ENCODE measurements around the gene TRIM71.

DNA sequence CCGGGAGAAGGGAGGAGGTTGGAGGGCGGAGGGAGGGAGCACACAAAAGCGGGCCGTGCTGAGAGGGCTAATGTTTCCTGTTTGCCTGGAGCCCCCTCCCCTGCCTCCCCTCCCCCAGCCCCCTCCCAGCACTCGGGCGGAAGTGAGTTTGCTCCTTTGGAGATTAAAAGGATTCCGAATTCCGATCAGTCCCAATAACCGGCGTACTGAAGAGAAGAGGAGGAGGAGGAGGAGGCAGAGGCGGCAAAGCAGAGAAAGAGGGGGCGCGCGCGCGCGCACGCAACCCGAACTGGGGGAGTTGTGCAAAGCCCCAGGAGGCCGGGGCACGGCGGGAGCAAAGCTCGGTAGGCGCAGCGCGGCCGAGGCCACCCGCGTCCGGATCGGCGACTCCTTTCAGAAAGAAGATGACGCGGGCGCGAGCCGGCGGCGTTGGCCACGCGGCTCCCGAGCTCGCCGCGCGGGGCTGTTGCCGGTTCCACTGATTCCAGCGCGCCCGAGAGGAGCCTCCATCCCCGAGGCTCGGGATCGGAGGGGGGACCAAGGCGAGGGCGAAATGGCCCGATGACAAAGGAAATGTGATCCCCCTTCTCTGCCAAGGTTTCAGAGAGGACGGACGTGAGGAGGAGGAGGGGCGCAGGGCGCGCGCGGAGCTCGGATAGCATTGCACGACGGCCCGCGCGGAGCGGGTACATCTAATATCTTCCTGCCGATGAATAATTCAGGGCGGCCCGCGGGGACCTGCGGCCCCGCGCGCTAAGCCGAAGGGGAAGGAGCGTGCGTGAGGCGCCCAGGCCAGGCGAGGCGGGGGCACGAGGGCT lies 1.1 kb upstream of the TRIM71 start:
- TF ChIP-seq, protein P1, sequence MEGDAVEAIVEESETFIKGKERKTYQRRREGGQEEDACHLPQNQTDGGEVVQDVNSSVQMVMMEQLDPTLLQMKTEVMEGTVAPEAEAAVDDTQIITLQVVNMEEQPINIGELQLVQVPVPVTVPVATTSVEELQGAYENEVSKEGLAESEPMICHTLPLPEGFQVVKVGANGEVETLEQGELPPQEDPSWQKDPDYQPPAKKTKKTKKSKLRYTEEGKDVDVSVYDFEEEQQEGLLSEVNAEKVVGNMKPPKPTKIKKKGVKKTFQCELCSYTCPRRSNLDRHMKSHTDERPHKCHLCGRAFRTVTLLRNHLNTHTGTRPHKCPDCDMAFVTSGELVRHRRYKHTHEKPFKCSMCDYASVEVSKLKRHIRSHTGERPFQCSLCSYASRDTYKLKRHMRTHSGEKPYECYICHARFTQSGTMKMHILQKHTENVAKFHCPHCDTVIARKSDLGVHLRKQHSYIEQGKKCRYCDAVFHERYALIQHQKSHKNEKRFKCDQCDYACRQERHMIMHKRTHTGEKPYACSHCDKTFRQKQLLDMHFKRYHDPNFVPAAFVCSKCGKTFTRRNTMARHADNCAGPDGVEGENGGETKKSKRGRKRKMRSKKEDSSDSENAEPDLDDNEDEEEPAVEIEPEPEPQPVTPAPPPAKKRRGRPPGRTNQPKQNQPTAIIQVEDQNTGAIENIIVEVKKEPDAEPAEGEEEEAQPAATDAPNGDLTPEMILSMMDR (IDR thresholded peaks at IDR 0.05; ENCODE audit: low read length): no peak
- no peak for TF ChIP-seq EZH2 (IDR thresholded peaks at IDR 0.05; ENCODE audit: borderline replicate concordance, low read length)
